IMR-90 (cell line): ENCODE results near the gene WSB2. TPM values are rescaled to one million over a fixed set of nuclear protein-coding genes. Genes with fewer than 3 reads are reported as not detected.

Source experiments
- ATAC-seq: fragments of 200-7000 bp; cut with Tn5 transposase; 2 replicates; pipeline ENCODE4 v1.9.1; 2020; ENCODE audit warnings: low read depth, mild to moderate bottlenecking, moderate library complexity
- BruUV-seq: library from RNA; stranded (reverse); fragments of 400-500 nt; replicated peaks from 2 replicates; lab custom pipeline; 2021; lab: Mats Ljungman, UMichigan
- CTCF ChIA-PET: fragments of 300-600 bp; formaldehyde crosslinking; extraction: SDS; loops from one replicate; lab custom pipeline; 2021; ENCODE audit warnings: antibody characterized with exemption; lab: Yijun Ruan, JAX
- POLR2A ChIA-PET: fragments of 300-600 bp; sonication (Branson Sonifier 250); formaldehyde crosslinking; loops from one replicate; lab custom pipeline; 2022; ENCODE audit warnings: antibody characterized with exemption; ENCODE audit not compliant: unreplicated experiment; lab: Charles Lee
- DNase-seq: peaks from one replicate; pipeline ENCODE4 v3.0.0; 2013
- H2AFZ ChIP-seq: replicated peaks from 2 replicates; pipeline ENCODE3; 2013; ENCODE audit warnings: low read length, mild to moderate bottlenecking; ENCODE audit not compliant: poor library complexity
- H2AK5ac ChIP-seq: 2 replicates; pipeline ENCODE4 v1.6.1; 2013; ENCODE audit warnings: low read depth, low read length, inconsistent platforms
- H2AK9ac ChIP-seq: replicated peaks from 2 replicates; pipeline ENCODE3; 2013; ENCODE audit warnings: mild to moderate bottlenecking, low read depth, low read length, moderate library complexity; ENCODE audit not compliant: poor library complexity
- H2BK120ac ChIP-seq: 2 replicates; pipeline ENCODE4 v1.6.1; 2013; ENCODE audit warnings: low read depth, low read length, inconsistent platforms
- H2BK15ac ChIP-seq: 3 replicates; pipeline ENCODE4 v1.6.1; 2013; ENCODE audit warnings: low read depth, low read length, inconsistent platforms
- H2BK20ac ChIP-seq: 2 replicates; pipeline ENCODE4 v1.6.1; 2013; ENCODE audit warnings: low read depth, mild to moderate bottlenecking, inconsistent platforms, low read length, moderate library complexity
- H2BK5ac ChIP-seq: 2 replicates; pipeline ENCODE4 v1.6.1; 2013; ENCODE audit warnings: mild to moderate bottlenecking, low read depth, low read length, inconsistent platforms; ENCODE audit not compliant: poor library complexity, severe bottlenecking
- H3K14ac ChIP-seq: replicated peaks from 2 replicates; pipeline ENCODE4 v1.6.1; 2013; ENCODE audit warnings: low read depth, low read length, inconsistent platforms
- H3K18ac ChIP-seq: 2 replicates; pipeline ENCODE4 v1.6.1; 2013; ENCODE audit warnings: low read depth, low read length, control low read depth
- H3K23ac ChIP-seq: 2 replicates; pipeline ENCODE4 v1.6.1; 2013; ENCODE audit warnings: low read depth, low read length, inconsistent platforms
- H3K27ac ChIP-seq: 2 replicates; pipeline ENCODE4 v1.5.1; 2013; ENCODE audit warnings: mild to moderate bottlenecking, control low read depth, low read length; ENCODE audit not compliant: insufficient read depth
- H3K27me3 ChIP-seq: 2 replicates; pipeline ENCODE4 v1.6.1; 2013; ENCODE audit warnings: low read length; ENCODE audit not compliant: control insufficient read depth, insufficient read depth
- H3K36me3 ChIP-seq: 2 replicates; pipeline ENCODE4 v1.6.1; 2013; ENCODE audit warnings: low read length, mixed read lengths; ENCODE audit not compliant: control insufficient read depth, insufficient read depth
- H3K4ac ChIP-seq: 2 replicates; pipeline ENCODE4 v1.6.1; 2013; ENCODE audit warnings: low read depth, low read length, inconsistent platforms
- H3K4me1 ChIP-seq: 2 replicates; pipeline ENCODE4 v1.6.1; 2013; ENCODE audit warnings: low read length, mixed read lengths; ENCODE audit not compliant: control insufficient read depth, insufficient read depth
- H3K4me2 ChIP-seq: 2 replicates; pipeline ENCODE4 v1.6.1; 2013; ENCODE audit warnings: low read depth, mild to moderate bottlenecking, control low read depth, low read length, moderate library complexity
- H3K4me3 ChIP-seq: 2 replicates; pipeline ENCODE4 v1.5.1; 2013; ENCODE audit warnings: low read depth, mild to moderate bottlenecking, control low read depth, low read length, moderate library complexity; ENCODE audit not compliant: insufficient read depth
- H3K56ac ChIP-seq: 2 replicates; pipeline ENCODE4 v1.6.1; 2013; ENCODE audit warnings: low read length, inconsistent platforms; ENCODE audit not compliant: insufficient read depth; ENCODE audit errors: extremely low read depth
- H3K79me1 ChIP-seq, 2 experiments: 2 replicates each; pipeline ENCODE4 v1.6.1; 2013; ENCODE audit warnings: low read length in 2 of 2, inconsistent platforms in 1 of 2, low read depth in 1 of 2
- H3K9ac ChIP-seq: 2 replicates; pipeline ENCODE4 v1.6.1; 2013; ENCODE audit warnings: low read depth, low read length, control low read depth
- H3K9me1 ChIP-seq: 2 replicates; pipeline ENCODE4 v1.6.1; 2013; ENCODE audit warnings: low read length, inconsistent platforms; ENCODE audit not compliant: insufficient read depth
- H3K9me3 ChIP-seq: 2 replicates; pipeline ENCODE4 v1.6.1; 2013; ENCODE audit warnings: low read length; ENCODE audit not compliant: control insufficient read depth, insufficient read depth
- H4K20me1 ChIP-seq: 2 replicates; pipeline ENCODE4 v1.6.1; 2013; ENCODE audit warnings: low read length, inconsistent platforms; ENCODE audit not compliant: insufficient read depth
- H4K5ac ChIP-seq: 2 replicates; pipeline ENCODE4 v1.6.1; 2013; ENCODE audit warnings: mild to moderate bottlenecking, low read depth, low read length, control low read depth
- H4K8ac ChIP-seq, 2 experiments: 2 replicates each; pipeline ENCODE4 v1.6.1; 2013; ENCODE audit warnings: low read depth in 2 of 2, low read length in 2 of 2, control low read depth in 1 of 2, inconsistent platforms in 1 of 2
- H4K91ac ChIP-seq: 2 replicates; pipeline ENCODE4 v1.6.1; 2013; ENCODE audit warnings: low read depth, low read length, inconsistent platforms; ENCODE audit not compliant: insufficient read depth
- POLR2A ChIP-seq: IDR thresholded peaks from 2 replicates; pipeline ENCODE4 v1.6.1; 2012; ENCODE audit warnings: mild to moderate bottlenecking, low read depth, low read length
- WGBS, 2 experiments: methylation state at CpG; one replicate each; pipeline versions ENCODE4 v1.1.5 to v1.1.7; 2013; ENCODE audit warnings: missing lambda C conversion rate in 2 of 2; ENCODE audit not compliant: insufficient read length in 1 of 2; ENCODE audit errors: extremely low coverage in 2 of 2; 5-methylcytosine and 5-hydroxymethylcytosine counted together
- dilution Hi-C: fragments of 300-500 bp; cut with HindIII; formaldehyde crosslinking; loops from one replicate; pipeline ENCODE4 v1.14.3; 2018; ENCODE audit warnings: low sequenced_read_pairs; ENCODE audit not compliant: unreplicated experiment
- in situ Hi-C: fragments of 300-500 bp; cut with MboI; formaldehyde crosslinking; loops from 3 replicates; pipeline ENCODE4 v1.14.3; 2019; ENCODE audit warnings: low sequenced_read_pairs, inconsistent platforms, mixed read lengths
- intact Hi-C: fragments of 100-400 bp; cut with micrococcal nuclease; formaldehyde crosslinking; loops from 2 replicates; pipeline ENCODE4 v1.10.0; 2022
- polyA plus RNA-seq, 3 experiments: library from polyadenylated mRNA; depleted of rRNA; stranded (reverse); fragments of >200 nt; gene quantifications; 2 replicates each; pipeline ENCODE4 v1.2.3, GENCODE V29; 2012; ENCODE audit warnings: low replicate concordance in 1 of 3
- total RNA-seq: library from RNA; depleted of rRNA; stranded (reverse); fragments of >200 nt; gene quantifications from 2 replicates; pipeline ENCODE4 v1.2.3, GENCODE V29; 2012

WSB2 gene
- total and polyA plus RNA-seq, 2 of the 4 experiments (the other 2 are of a cell fraction) = 92.8 to 180 TPM

DNA sequence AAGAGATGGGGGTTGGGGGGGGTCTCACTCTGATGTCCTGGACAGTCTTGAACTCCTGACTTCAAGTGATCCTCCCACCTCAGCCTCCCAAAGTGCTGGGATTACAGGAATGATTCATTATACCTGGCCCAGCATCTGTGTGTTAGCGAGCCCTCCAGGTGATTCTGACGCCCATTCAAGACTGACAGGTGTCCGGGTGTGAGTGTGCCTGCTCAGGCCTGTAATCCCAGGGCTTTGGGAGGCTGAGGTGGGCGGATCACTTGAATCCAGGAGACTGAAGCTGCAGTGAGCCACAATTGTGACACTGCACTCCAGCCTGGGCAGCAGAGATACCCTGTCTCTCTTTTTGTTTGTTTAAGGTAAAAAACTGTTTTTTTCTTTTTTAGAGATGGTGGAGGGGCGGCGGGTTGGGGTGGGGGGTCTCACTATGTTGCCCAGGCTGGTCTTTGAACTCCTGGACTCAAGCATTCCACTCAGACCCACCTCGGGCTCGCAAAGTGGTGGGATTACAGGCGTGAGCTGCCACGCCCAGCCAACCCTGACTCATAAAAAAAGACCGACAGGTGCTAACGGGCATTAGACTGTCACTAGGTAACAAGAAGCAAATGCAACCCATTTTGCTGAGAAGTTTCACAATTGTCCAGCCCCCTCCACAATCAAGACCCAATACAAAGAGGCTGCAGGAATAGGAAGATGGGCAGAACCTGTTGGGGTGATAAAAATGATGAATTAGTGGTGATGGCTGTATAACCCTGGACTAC is 38.1 kb upstream of the WSB2 start:
- Histone ChIP-seq H4K5ac (no peak overlapping the region), H2BK5ac (no peak overlapping the region), H3K27me3 (no peaks in the 10 kb centered on the region), H4K20me1 (no peaks in the 10 kb centered on the region; the same call in 1 of the 2 replicates), H3K9ac (no peak overlapping the region), H3K36me3 (0 out of 2 replicates have a peak, but pooled peaks cover 1% of the 10 kb centered on the region), H3K14ac (no peak overlapping the region), H3K27ac (no peak overlapping the region), H2BK120ac (no peak overlapping the region), H2AFZ (no peak overlapping the region), H2BK20ac (no peak overlapping the region), H3K56ac (no peak overlapping the region), H3K4me1 (0 out of 2 replicates have a peak, but pooled peaks cover 2% of the 10 kb centered on the region), H3K23ac (no peak overlapping the region), H3K4me3 (no peak overlapping the region), H3K79me1 (peaks cover 0 to 19% of the 10 kb centered on the region in 2 experiments; a peak in 1 of 4 replicates), H3K4me2 (no peak overlapping the region), H3K18ac (no peak overlapping the region), H2AK5ac (no peak overlapping the region), H3K9me3 (no peaks in the 10 kb centered on the region), H2BK15ac (no peak overlapping the region), H4K8ac (no peak overlapping the region), H3K9me1 (no peaks in the 10 kb centered on the region), H2AK9ac (no peak overlapping the region), H4K91ac (no peak overlapping the region), H3K4ac (no peak overlapping the region)
- dilution Hi-C loops = no loop called here
- ChIA-PET CTCF (no interaction called here), POLR2A (no interaction called here)
- DNase-seq = no peak
- BruUV-seq = no TSS peak
- intact Hi-C loops = no loop called here
- 100% methylated on average over 1 of the region's 12 CpGs; no CpG with 5 or more reads in 1 of the 2 experiments for WGBS, 2 experiments
- no peak for TF ChIP-seq POLR2A
- no peak for ATAC-seq
- in situ Hi-C loops = no loop called here
